DOHH2 (cell line): ENCODE data around the gene COL4A2.

Source experiments
- H3F3A ChIP-seq: fragments of 200-600 bp; sonication (generic), shearing (Covaris generic); 2 replicates; pipeline ENCODE4 v1.6.0; 2016; ENCODE audit warnings: antibody characterized with exemption, mild to moderate bottlenecking; ENCODE audit not compliant: control insufficient read depth, insufficient read depth
- H3K27ac ChIP-seq: fragments of 200-600 bp; sonication (generic); 2 replicates; pipeline ENCODE4 v1.5.1; 2014; ENCODE audit warnings: low read depth, mild to moderate bottlenecking, low read length, moderate library complexity
- H3K27me3 ChIP-seq: fragments of 200-600 bp; sonication (generic); 2 replicates; pipeline ENCODE4 v1.6.1; 2014; ENCODE audit warnings: mild to moderate bottlenecking, low read length, mixed read lengths; ENCODE audit not compliant: control insufficient read depth
- H3K36me3 ChIP-seq: fragments of 200-600 bp; sonication (generic); 2 replicates; pipeline ENCODE4 v1.6.1; 2014; ENCODE audit warnings: mild to moderate bottlenecking, low read length, moderate library complexity, mixed read lengths; ENCODE audit not compliant: control insufficient read depth
- H3K4me1 ChIP-seq: fragments of 200-600 bp; sonication (generic); 2 replicates; pipeline ENCODE4 v1.6.1; 2014; ENCODE audit warnings: mild to moderate bottlenecking, low read length, mixed read lengths; ENCODE audit not compliant: control insufficient read depth
- H3K4me2 ChIP-seq: fragments of 200-600 bp; sonication (generic); 2 replicates; pipeline ENCODE4 v1.6.0; 2014; ENCODE audit warnings: mild to moderate bottlenecking, low read length, moderate library complexity
- H3K4me3 ChIP-seq: fragments of 200-600 bp; sonication (generic); 2 replicates; pipeline ENCODE4 v1.5.1; 2014; ENCODE audit warnings: mild to moderate bottlenecking, low read length, mixed read lengths
- H3K79me2 ChIP-seq: fragments of 200-600 bp; sonication (generic); 2 replicates; pipeline ENCODE4 v1.6.1; 2014; ENCODE audit warnings: mild to moderate bottlenecking, low read length, mixed read lengths; ENCODE audit not compliant: control insufficient read depth
- H3K9me2 ChIP-seq: fragments of 200-600 bp; sonication (generic); replicated peaks from 2 replicates; pipeline ENCODE4 v1.6.1; 2014; ENCODE audit warnings: mild to moderate bottlenecking, low read length, mixed read lengths; ENCODE audit not compliant: control insufficient read depth
- H3K9me3 ChIP-seq: fragments of 200-600 bp; sonication (generic); 2 replicates; pipeline ENCODE4 v1.6.1; 2014; ENCODE audit warnings: antibody characterized with exemption, low read length, mixed read lengths; ENCODE audit not compliant: control insufficient read depth, insufficient read depth
- H4K20me1 ChIP-seq: fragments of 200-600 bp; sonication (generic); 2 replicates; pipeline ENCODE4 v1.6.0; 2014; ENCODE audit warnings: low read depth, mild to moderate bottlenecking, antibody characterized with exemption, low read length, moderate library complexity; ENCODE audit not compliant: control insufficient read depth, insufficient read depth
- EZH2phosphoT487 ChIP-seq: fragments of 200-600 bp; sonication (generic); IDR thresholded peaks from 2 replicates; pipeline ENCODE4 v1.6.1; 2017; ENCODE audit warnings: borderline replicate concordance, mild to moderate bottlenecking, antibody characterized with exemption, low read length, moderate library complexity, mixed read lengths
- TF ChIP-seq, protein P1 (sequence below): fragments of 200-600 bp; sonication (generic); IDR thresholded peaks from one replicate; pipeline ENCODE4 v1.5.1; 2014; ENCODE audit warnings: antibody characterized with exemption, mild to moderate bottlenecking, low read depth, low read length; ENCODE audit not compliant: poor library complexity, severe bottlenecking

COL4A2 gene

DNA sequence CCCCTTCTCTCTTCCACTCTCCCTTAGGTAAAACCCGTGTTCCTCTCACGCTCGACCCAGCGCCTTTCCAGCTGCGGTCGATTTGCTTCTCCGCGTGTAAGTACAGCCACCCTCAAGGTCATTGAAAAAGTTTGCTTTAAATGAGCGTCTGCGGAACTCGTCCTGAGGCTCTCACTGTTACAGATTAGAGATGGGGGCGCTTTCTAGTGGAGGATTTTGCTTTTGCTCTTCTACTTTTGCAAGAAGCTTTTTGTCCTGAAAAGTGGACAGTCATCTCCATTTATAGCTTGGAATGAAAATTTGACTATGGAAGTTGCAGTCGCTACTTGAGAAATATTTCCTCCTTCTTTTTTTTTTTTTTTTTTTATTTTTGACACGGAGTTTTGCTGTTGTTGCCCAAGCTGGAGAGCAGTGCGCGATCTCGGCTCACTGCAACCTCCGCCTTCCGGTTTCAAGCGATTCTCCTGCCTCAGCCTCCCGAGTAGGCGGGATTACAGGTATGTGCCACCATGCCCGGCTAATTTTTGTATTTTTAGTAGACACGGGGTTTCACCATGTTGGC lies 255.0 kb downstream of the COL4A2 start:
- no peaks in the 10 kb centered on the region for H4K20me1 ChIP-seq
- peaks cover 48% of the 10 kb centered on the region for H3K27me3 ChIP-seq
- no peaks in the 10 kb centered on the region for H3K9me2 ChIP-seq
- TF ChIP-seq EZH2phosphoT487, result peak; percentile 62; the same call in 1 of the 2 replicates
- TF ChIP-seq, protein P1, sequence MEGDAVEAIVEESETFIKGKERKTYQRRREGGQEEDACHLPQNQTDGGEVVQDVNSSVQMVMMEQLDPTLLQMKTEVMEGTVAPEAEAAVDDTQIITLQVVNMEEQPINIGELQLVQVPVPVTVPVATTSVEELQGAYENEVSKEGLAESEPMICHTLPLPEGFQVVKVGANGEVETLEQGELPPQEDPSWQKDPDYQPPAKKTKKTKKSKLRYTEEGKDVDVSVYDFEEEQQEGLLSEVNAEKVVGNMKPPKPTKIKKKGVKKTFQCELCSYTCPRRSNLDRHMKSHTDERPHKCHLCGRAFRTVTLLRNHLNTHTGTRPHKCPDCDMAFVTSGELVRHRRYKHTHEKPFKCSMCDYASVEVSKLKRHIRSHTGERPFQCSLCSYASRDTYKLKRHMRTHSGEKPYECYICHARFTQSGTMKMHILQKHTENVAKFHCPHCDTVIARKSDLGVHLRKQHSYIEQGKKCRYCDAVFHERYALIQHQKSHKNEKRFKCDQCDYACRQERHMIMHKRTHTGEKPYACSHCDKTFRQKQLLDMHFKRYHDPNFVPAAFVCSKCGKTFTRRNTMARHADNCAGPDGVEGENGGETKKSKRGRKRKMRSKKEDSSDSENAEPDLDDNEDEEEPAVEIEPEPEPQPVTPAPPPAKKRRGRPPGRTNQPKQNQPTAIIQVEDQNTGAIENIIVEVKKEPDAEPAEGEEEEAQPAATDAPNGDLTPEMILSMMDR, result no peak
- H3K36me3 ChIP-seq, result no peaks in the 10 kb centered on the region
- H3K4me1 ChIP-seq, result peaks cover 11% of the 10 kb centered on the region
- H3K4me3 ChIP-seq, result peak overlapping the region; percentile 70
- no peak overlapping the region for H3K27ac ChIP-seq
- peaks cover 7% of the 10 kb centered on the region; the same call in 1 of the 2 replicates for H3F3A ChIP-seq
- peak overlapping the region; percentile 80 for H3K4me2 ChIP-seq
- H3K79me2 ChIP-seq, result no peaks in the 10 kb centered on the region
- no peaks in the 10 kb centered on the region for H3K9me3 ChIP-seq
